Right atrium auricular region (tissue), 2 donors: ENCODE data around the gene AOPEP. TPM values are rescaled to one million over a fixed set of nuclear protein-coding genes. Genes with fewer than 3 reads are reported as not detected.

Experiments used
- DNase-seq: peaks from one replicate; pipeline ENCODE4 v3.0.0-alpha.2; 2019; ENCODE audit warnings: low spot score
- H3K27ac ChIP-seq, 2 donors: fragments of 200-600 bp; sonication (generic); 1 replicate in 1 of 2; 2 replicates in 1 of 2; pipeline ENCODE4 v1.5.1; 2016 to 2019
- H3K27me3 ChIP-seq, 2 donors: fragments of 200-600 bp; sonication (generic); one replicate each; pipeline versions ENCODE4 v1.5.1 to v1.6.0; 2017 to 2019
- H3K36me3 ChIP-seq: fragments of 200-600 bp; sonication (generic); one replicate; pipeline ENCODE4 v1.5.1; 2016
- H3K4me1 ChIP-seq, 2 donors: fragments of 200-600 bp; sonication (generic); one replicate each; pipeline versions ENCODE4 v1.5.1 to v1.6.0; 2017 to 2019
- H3K4me3 ChIP-seq, 2 donors: fragments of 200-600 bp; sonication (generic); 1 replicate in 1 of 2; 2 replicates in 1 of 2; pipeline ENCODE4 v1.5.1; 2017 to 2019; ENCODE audit warnings: mild to moderate bottlenecking in 1 of 2, moderate library complexity in 1 of 2
- H3K9me3 ChIP-seq, 2 donors: fragments of 200-600 bp; sonication (generic); one replicate each; pipeline ENCODE4 v1.5.1; 2019
- CTCF ChIP-seq, 2 donors: fragments of 200-600 bp; sonication (generic); IDR thresholded peaks; one replicate each; pipeline ENCODE4 v1.5.1; 2019; ENCODE audit warnings: antibody characterized with exemption in 2 of 2
- total RNA-seq, 2 donors: library from RNA; depleted of rRNA; stranded (reverse); fragments of >200 nt; gene quantifications; one replicate each; pipeline ENCODE4 v1.1.0, GENCODE V29; 2016

The AOPEP gene
- total RNA-seq, 2 donors from 2014 or later: 262 to 314 TPM

GRCh38 chr9:94861589-94862272 is 135.2 kb downstream of the AOPEP start:
- no peak for TF ChIP-seq CTCF (IDR thresholded peaks at IDR 0.05)
- H3K27me3 ChIP-seq: no peaks in the 10 kb centered on the region
- no peaks in the 10 kb centered on the region for H3K9me3 ChIP-seq
- no peak overlapping the region for H3K4me3 ChIP-seq
- peak overlapping the region in 1 of 2 donors; percentile 21 for H3K27ac ChIP-seq
- no peak for DNase-seq
- H3K36me3 ChIP-seq: no peaks in the 10 kb centered on the region
- H3K4me1 ChIP-seq: peaks cover 0 to 31% of the 10 kb centered on the region in 2 donors

GRCh38 chr9:94864196-94864595 is 137.7 kb downstream of the AOPEP start:
- Histone ChIP-seq H3K9me3 (no peaks in the 10 kb centered on the region), H3K27me3 (no peaks in the 10 kb centered on the region), H3K36me3 (no peaks in the 10 kb centered on the region), H3K4me3 (no peak overlapping the region), H3K27ac (peak overlapping the region; percentile 14 to 86), H3K4me1 (peaks cover 0 to 56% of the 10 kb centered on the region in 2 donors)
- TF ChIP-seq CTCF (IDR thresholded peaks at IDR 0.05): no peak
- DNase-seq: no peak

GRCh38 chr9:94864862-94865509 is 138.5 kb downstream of the AOPEP start:
- no peak overlapping the region for H3K4me3 ChIP-seq

GRCh38 chr9:94865582-94866452 is 139.3 kb downstream of the AOPEP start:
- no peak for DNase-seq
- Histone ChIP-seq H3K36me3 (no peaks in the 10 kb centered on the region), H3K27me3 (no peaks in the 10 kb centered on the region), H3K4me3 (no peak overlapping the region), H3K9me3 (no peaks in the 10 kb centered on the region), H3K27ac (peak overlapping the region; percentile 79 to 86), H3K4me1 (peaks cover 0 to 66% of the 10 kb centered on the region in 2 donors)
- TF ChIP-seq CTCF (IDR thresholded peaks at IDR 0.05): no peak

More at GRCh38 chr9:94864862-94865509, 138.5 kb downstream of the AOPEP start:
- H3K9me3 ChIP-seq: no peaks in the 10 kb centered on the region
- no peaks in the 10 kb centered on the region for H3K27me3 ChIP-seq
- peaks cover 0 to 60% of the 10 kb centered on the region in 2 donors for H3K4me1 ChIP-seq
- TF ChIP-seq CTCF (IDR thresholded peaks at IDR 0.05): no peak
- no peak for DNase-seq
- peak overlapping the region; percentile 79 to 86 for H3K27ac ChIP-seq
- no peaks in the 10 kb centered on the region for H3K36me3 ChIP-seq

GRCh38 chr9:94866770-94867169 is 140.3 kb downstream of the AOPEP start:
- Histone ChIP-seq H3K27me3 (no peaks in the 10 kb centered on the region), H3K27ac (peak overlapping the region; percentile 79 to 86), H3K4me1 (peaks cover 0 to 74% of the 10 kb centered on the region in 2 donors), H3K9me3 (no peaks in the 10 kb centered on the region), H3K4me3 (no peak overlapping the region), H3K36me3 (no peaks in the 10 kb centered on the region)
- no peak for DNase-seq
- no peak for TF ChIP-seq CTCF (IDR thresholded peaks at IDR 0.05)
